Cardiac fibroblast (primary cell): ENCODE data around the gene SUN1.
A peak's percentile ranks its signal among the peaks of the same experiment; 100 is the strongest.

ENCODE experiments used
- DNase-seq, 2 donors: peaks; one replicate each; pipeline versions ENCODE4 v3.0.0 to v3.0.0-alpha.2; 2010; ENCODE audit warnings: low read depth in 2 of 2
- H3K4me3 ChIP-seq, 2 donors: replicated peaks in 1 of 2; 1 replicate in 1 of 2; 2 replicates in 1 of 2; pipeline ENCODE4 v1.5.1; 2011; ENCODE audit warnings: low read depth in 2 of 2, low read length in 2 of 2, mild to moderate bottlenecking in 2 of 2, moderate library complexity in 1 of 2
- CTCF ChIP-seq: IDR thresholded peaks from one replicate; pipeline ENCODE4 v1.5.1; 2011; ENCODE audit warnings: low read depth, mild to moderate bottlenecking, low read length, inconsistent platforms

The SUN1 gene

DNA sequence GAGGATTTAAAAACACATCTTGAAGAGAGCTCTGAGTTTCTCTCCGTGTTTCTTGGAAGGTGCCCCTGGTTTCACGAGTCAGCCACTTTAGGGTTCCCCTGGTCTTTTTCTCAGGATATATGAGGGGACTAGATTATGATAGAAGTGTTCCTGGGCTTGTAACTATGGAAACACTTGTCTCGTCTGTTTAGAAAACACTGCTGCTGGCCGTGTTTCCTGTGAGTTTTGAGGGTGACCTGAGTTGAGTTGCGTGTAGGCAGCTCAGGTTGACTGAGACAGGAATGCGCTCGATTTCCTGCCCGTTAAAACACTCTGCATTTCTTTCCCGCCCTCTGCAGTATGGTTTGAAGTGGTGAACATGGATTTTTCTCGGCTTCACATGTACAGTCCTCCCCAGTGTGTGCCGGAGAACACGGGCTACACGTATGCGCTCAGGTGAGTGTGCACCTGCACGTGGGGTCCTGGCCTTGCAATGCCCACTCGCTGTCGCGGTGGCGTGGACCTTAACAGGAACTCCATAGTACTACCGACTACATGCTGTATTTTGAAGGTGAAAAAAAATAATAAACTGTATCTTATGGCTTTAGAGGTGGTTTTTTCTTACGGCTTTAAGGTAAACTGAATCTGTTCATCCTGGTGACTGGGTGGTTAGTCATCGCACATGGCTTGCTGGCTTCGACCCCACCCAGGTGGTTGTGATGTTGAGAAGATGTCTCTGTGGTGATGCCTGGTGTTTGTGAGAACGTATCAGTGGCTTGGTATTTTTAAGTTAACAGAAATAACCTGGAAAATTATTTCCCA, at the start of gene SUN1:
SUN1 (plus strand) TSS at position 310 of the 801 bp plus-strand sequence; CDS start at position 359, 49 bp downstream.
- no peak for TF ChIP-seq CTCF
- peak; percentile 82 to 84 for DNase-seq
- peak within 1 kb of the TSS in 1 of 2 donors; percentile 4 for H3K4me3 ChIP-seq

- TF ChIP-seq CTCF: no peak
- no peak for DNase-seq
- H3K4me3 ChIP-seq: no peak overlapping the region
These were observed 49.4 kb upstream of the SUN1 start for GRCh38 chr7:782718-783449.

DNA sequence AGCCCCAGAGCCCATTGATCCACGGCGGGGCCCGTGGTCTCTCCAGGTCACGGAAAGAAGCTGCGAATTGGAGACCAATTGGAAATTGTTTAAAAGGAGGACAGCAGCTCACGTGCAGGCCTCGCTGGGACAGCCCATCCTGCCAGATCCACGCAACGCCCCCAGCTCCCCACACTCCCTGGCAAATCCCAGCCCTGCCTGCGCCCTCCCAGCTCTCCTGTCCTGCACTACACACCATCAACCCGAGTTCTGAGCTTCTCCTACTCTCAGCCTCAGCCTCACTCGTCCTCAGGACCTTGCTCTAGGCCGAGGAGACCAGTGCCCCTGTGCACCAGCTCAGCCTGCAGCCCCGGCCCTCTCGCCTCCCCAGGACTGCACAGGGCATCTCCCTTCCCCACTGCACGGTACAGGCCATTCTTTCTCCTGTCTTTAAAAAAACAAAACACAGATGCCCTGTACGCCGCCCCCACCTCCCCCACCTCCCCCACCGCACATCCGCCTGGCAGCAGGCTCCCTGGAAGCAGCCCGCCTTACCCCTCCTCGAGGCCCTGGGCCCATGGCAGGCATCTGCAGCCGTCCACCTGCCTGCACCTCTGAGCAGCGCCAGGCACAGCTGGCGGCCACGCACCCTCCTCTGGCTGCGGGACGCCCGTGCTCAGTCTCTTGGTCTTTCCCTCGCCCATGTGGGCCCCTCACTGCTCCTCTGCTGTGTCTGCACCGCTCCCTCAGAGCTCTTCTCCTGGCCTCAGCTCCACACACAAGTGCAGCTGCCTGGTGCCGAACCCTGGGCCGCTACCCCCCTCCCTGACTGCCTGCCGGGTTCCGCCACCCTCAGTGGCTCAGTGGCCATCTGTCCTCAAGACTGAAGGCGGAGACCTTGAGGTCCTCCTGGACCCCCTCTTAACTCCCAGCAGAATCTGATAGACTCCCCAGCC, 48.5 kb upstream of the SUN1 start:
- DNase-seq: no peak
- no peak for TF ChIP-seq CTCF
- no peak overlapping the region for H3K4me3 ChIP-seq

DNA sequence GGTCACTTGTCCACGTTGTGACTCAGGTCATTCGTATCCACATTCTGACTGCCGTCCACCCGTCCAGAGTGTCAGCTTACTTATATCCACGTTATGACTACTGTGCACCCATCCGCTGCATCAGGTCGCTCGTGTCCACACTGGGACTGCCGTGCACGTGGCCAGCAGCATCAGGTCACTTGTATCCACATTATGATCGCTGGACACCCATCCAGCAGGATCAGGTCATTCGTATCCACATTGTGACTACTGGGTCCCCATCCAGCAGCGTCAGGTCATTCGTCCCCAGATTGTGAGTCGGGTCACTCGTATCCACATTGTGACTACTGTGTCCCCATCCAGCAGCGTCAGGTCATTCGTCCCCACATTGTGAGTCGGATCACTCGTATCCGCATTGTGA, 47.3 kb upstream of the SUN1 start:
- no peak for TF ChIP-seq CTCF
- DNase-seq: no peak
- no peak overlapping the region for H3K4me3 ChIP-seq

DNA sequence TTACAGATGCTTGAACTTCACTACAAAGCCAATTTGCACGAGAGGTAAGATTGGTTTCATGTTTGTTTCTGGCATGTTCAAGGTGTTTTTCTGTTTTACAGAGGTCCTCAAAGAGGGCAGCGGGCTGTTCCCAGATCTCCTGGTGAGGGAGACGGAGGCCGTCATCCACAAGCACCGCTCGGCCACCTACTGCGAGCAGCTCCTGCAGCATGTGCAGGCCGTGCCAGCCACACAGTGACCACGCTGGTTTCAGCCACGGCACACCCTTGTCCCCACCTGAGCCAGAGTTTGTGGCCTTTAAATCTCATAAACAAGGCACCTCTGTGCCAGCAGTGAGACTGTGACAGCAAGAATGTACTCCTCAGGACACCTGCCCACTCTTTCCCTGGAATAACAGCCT, 46.9 kb upstream of the SUN1 start:
- no peak overlapping the region for H3K4me3 ChIP-seq
- DNase-seq: no peak
- no peak for TF ChIP-seq CTCF

GRCh38 chr7:786472-787255, 45.6 kb upstream of the SUN1 start:
- peak; percentile 66 to 73 for DNase-seq
- TF ChIP-seq CTCF: peak; percentile 92
- no peak overlapping the region for H3K4me3 ChIP-seq
